Retinal pigment epithelial cell (primary cell): ENCODE results near the gene MYPN.

Experiments
- DNase-seq: peaks from one replicate; pipeline ENCODE4 v3.0.0-alpha.2; 2010; ENCODE audit warnings: low read depth
- H3K4me3 ChIP-seq: 2 replicates; pipeline ENCODE4 v1.5.1; 2011; ENCODE audit warnings: mild to moderate bottlenecking, low read length, control low read depth, moderate library complexity
- CTCF ChIP-seq: conservative IDR thresholded peaks from 2 replicates; pipeline ENCODE4 v1.5.1; 2011; ENCODE audit warnings: low read depth, low read length, control low read depth, inconsistent platforms

The MYPN gene

GRCh38 chr10:68082872-68083271 is 26.4 kb upstream of the MYPN start:
- no peak for DNase-seq
- TF ChIP-seq CTCF: peak; percentile 49
- no peak overlapping the region for H3K4me3 ChIP-seq

- TF ChIP-seq CTCF: no peak
- no peak overlapping the region for H3K4me3 ChIP-seq
- DNase-seq: no peak
These were observed 25.3 kb upstream of the MYPN start for GRCh38 chr10:68083953-68084352.

GRCh38 chr10:68084469-68084868 is 24.8 kb upstream of the MYPN start:
- no peak overlapping the region for H3K4me3 ChIP-seq
- TF ChIP-seq CTCF: no peak
- no peak for DNase-seq

- DNase-seq: no peak
- no peak for TF ChIP-seq CTCF
- no peak overlapping the region for H3K4me3 ChIP-seq
These were observed 23.3 kb upstream of the MYPN start for GRCh38 chr10:68086011-68086410.

- TF ChIP-seq CTCF: no peak
- no peak overlapping the region for H3K4me3 ChIP-seq
- no peak for DNase-seq
These were observed 22.2 kb upstream of the MYPN start for GRCh38 chr10:68086910-68087684.

GRCh38 chr10:68087685-68088401 is 21.4 kb upstream of the MYPN start:
- no peak for DNase-seq
- no peak overlapping the region for H3K4me3 ChIP-seq
- TF ChIP-seq CTCF: no peak

- no peak overlapping the region for H3K4me3 ChIP-seq
- no peak for TF ChIP-seq CTCF
- DNase-seq: no peak
These were observed 20.5 kb upstream of the MYPN start for GRCh38 chr10:68088740-68089139.
